CD4-positive, alpha-beta T cell treated with Interferon alpha-2 for 1 hour (primary cell): Measurements from ENCODE around the gene PBX4.

Source experiments
- DNase-seq, 2 donors: peaks; one replicate each; pipeline ENCODE4 v3.0.0-alpha.2; 2020 to 2022

Gene PBX4

DNA sequence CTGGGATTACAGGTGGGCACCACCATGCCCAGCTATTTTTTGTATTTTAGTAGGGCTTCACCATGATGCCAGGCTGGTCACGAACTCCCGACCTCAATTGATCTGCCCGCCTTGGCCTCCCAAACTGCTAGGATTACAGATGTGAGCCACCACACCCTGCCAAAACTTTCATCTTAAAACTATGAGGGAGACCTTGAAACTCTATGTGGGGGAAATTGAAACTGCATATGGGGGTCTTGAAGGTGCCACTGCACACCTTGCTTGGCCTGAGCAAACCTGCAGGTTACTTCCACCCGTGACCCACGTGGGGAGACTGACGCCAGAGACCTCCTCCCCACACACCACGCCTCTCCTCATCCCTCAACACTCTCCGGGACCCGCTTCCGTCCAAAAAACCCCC is 64.8 kb downstream of the PBX4 start:
- no peak for DNase-seq

DNA sequence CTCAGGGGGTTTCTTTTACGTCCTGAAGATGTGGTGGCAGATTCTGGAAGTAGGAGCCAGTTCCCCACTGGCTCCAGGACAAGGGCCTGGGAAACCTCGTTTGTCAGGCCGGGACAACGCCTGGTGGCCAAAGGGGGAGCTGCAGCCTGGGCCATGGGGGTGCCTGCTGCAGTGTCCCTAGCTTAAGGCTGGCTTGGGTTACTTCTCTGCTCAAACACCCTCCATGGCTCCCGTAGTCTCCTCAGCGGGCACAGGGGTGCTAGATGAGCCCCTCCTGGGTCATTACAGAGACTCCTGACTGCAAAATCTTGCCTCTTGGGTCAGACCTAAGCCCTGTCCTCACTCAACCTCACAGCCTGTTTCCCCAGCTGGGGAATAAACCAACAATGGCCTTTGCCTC is 65.7 kb downstream of the PBX4 start:
- DNase-seq, result peak in 1 of 2 donors; percentile 35

- DNase-seq, result no peak
These were observed 66.7 kb downstream of the PBX4 start for GRCh38 chr19:19551853-19552192.

DNA sequence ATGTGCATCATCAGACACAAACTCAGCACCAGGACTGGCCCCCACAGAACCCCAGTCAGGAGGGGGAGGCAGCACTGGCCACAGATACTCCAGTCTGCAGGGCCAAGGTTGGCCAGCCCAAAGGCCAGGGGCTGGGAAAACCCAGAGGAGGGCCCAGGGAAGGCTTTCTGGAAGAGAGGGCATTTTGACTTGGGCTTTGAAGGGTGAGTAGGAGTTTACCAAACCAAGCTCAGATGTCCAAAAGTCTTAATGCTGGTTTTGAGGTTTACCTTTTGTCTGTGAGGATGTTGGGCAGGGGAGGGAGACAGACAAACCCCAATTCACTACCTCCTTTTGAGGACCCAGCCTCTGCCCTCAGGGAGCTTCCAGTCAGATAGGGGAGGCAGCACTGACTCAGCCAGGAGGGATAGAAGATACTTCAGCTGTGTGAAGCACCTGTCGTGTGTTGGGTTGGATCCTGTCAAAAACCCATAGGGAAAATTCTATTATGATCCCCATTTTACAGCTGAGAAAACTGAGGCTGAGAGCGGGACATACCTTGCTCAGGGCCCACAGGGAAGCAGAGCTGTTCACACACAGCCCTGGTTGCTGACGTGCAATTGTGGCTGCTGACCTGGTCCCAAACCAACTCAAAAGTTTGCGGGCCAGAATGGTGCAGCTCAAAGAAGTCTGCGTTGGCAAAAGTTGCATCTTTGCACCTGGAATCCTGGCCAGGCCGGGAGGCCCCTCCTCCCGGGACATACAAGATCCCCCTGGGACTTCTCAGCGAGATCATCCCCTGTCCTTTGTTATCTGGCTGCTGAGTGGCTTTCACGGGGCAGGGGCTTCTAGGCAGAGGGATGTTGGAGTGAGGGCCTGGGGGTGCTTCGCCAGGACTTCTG is 67.3 kb downstream of the PBX4 start:
- DNase-seq, result no peak

DNA sequence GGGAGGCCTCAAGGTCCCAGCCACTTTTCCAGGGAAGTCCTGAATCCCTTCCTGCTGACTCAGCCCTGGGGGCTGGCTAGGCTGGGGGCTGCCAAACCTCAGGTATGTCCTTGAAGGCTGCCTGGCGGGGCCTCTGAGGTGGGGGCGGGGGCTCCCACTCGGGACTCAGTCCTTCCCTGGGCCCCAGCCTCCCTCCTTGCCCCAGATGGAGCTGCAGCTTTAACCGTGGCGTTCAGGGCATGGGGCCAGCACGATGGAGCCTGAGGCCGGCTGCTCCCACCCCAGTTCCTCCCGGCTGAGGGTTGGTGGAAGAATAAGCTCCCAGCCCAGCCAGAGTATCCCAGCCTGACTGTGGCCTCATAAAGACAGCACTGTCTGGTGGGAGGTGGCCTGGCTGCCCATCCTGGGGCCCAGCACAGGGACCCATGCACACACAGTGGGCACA is 68.0 kb downstream of the PBX4 start:
- no peak for DNase-seq

GRCh38 chr19:19549804-19550464 is 68.6 kb downstream of the PBX4 start:
- DNase-seq, result no peak

DNA sequence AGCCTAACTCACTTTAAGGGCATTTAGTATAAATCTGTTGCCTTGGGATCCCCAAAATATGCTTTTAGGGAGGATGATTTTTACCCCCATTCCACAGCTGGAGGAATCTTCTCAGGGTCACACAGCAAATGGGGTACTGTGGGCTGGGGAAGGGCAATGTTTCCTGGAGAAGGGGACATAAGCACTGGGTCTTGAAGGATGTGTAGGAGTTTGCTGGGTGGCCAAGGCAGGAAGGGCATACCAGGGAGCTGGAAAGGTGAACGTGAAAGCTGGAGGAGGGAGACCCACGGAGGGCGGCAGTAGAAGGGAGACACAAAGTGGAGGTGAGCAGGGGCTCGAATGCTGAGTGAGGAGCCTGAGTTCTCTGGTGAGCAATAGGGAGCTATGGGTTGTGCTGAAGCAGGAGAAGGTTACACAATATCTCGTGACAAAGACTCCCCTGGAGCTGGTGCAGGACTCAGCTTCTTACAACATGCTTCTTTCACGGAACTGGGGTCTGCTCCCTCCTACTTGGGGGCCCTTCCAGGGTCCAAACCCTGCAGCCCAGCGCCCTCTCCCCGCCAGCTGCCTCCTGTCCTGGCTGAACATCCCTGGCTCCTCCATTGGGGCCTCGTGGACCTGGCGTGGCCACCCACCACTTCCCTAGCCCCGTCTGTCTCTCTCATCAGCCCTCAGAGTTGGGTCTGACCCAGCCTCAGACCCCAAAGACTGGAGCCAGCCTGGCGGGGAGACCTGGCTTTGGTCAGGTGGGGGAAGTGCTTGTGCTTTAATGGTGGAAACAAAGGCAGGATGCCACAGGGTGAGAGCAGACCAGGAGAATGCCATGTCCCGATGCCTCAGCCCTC is 69.3 kb downstream of the PBX4 start:
- DNase-seq, result no peak

- no peak for DNase-seq
These were observed 70.7 kb downstream of the PBX4 start for GRCh38 chr19:19547674-19548336.

- DNase-seq, result no peak
These were observed 71.7 kb downstream of the PBX4 start for GRCh38 chr19:19546751-19547162.

- DNase-seq, result no peak
These were observed 72.8 kb downstream of the PBX4 start for GRCh38 chr19:19545707-19546106.

DNA sequence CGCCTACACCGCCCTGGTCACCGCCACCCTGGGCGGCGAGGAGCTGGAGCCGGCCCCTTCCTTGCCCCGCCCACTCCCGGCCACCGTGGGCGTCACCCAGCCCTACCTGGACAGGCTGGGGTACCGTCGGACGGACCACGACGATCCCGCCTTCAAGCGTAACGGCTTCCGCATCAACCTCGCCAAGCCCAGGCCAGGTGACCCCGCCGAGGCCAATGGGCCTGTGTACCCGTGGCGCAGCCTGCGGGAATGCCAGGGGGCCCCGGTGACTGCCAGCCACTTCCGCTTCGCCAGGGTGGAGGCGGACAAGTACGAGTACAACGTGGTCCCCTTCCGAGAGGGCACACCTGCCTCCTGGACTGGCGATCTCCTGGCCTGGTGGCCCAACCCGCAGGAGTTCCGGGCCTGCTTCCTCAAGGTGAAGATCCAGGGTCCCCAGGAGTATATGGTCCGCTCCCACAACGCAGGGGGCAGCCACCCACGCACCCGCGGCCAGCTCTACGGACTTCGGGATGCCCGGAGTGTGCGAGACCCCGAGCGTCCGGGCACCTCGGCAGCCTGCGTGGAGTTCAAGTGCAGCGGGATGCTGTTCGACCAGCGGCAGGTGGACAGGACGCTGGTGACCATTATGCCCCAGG is 73.4 kb downstream of the PBX4 start:
- DNase-seq, result no peak

DNA sequence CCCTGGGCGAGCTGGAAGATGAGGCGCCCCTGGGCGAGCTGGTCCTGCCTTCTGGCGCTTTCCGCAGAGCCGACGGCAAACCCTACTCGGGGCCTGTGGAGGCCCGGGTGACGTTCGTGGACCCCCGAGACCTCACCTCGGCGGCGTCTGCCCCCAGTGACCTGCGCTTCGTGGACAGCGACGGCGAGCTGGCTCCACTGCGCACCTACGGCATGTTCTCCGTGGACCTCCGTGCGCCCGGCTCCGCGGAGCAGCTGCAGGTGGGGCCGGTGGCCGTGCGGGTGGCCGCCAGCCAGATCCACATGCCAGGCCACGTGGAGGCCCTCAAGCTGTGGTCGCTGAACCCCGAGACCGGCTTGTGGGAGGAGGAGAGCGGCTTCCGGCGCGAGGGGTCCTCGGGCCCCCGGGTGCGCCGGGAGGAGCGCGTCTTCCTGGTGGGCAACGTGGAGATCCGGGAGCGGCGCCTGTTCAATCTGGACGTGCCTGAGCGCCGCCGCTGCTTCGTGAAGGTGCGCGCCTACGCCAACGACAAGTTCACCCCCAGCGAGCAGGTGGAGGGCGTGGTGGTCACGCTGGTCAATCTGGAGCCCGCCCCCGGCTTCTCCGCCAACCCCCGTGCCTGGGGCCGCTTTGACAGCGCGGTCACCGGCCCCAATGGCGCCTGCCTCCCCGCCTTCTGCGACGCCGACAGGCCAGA is 74.1 kb downstream of the PBX4 start:
- DNase-seq, result no peak

GRCh38 chr19:19543640-19544039 is 74.8 kb downstream of the PBX4 start:
- DNase-seq, result no peak

- no peak for DNase-seq
These were observed 75.4 kb downstream of the PBX4 start for GRCh38 chr19:19543101-19543500.

GRCh38 chr19:19542507-19542906 is 76.0 kb downstream of the PBX4 start:
- DNase-seq, result no peak

DNA sequence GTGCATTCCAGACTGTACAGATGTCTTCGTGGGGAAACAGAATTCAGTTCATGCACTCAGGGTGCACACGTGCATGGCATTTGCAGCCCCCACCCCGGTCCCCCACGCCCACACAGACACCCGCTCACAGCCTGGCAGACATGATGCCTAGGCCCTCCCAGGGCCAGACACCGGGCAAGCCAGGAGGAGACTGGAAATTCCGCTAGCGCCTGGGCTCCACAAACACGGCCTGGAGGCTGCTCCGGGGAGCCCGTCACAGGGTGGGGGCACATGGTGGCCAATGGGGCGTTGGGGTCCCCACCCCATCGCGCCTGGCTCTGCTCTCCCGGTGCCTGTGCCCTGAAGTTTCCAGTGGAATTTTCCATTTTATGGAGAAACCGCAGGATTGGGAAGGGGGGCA is 76.9 kb downstream of the PBX4 start:
- DNase-seq, result no peak

- DNase-seq, result peak; percentile 80 to 86
These were observed 77.6 kb downstream of the PBX4 start for GRCh38 chr19:19540715-19541515.

- DNase-seq, result peak; percentile 80 to 83
These were observed 78.3 kb downstream of the PBX4 start for GRCh38 chr19:19540064-19540714.

- DNase-seq, result no peak
These were observed 78.8 kb downstream of the PBX4 start for GRCh38 chr19:19539698-19540063.

GRCh38 chr19:19538785-19539166 is 79.7 kb downstream of the PBX4 start:
- no peak for DNase-seq
